H1 (cell line): ENCODE results near the gene SEMA6A. TPM values are rescaled to one million over a fixed set of nuclear protein-coding genes. Genes with fewer than 3 reads are reported as not detected.

ENCODE experiments used
- BCL11A ChIP-seq, 2 experiments: IDR thresholded peaks; one replicate each; pipeline ENCODE4 v1.6.1; 2011; ENCODE audit warnings: low read depth in 2 of 2, low read length in 2 of 2, mild to moderate bottlenecking in 2 of 2
- MAFK ChIP-seq: IDR thresholded peaks from 2 replicates; pipeline ENCODE4 v1.6.1; 2012; ENCODE audit warnings: low read depth, mild to moderate bottlenecking, improper control_type of control experiment, low read length
- NANOG ChIP-seq: IDR thresholded peaks from 2 replicates; pipeline ENCODE4 v1.6.1; 2011; ENCODE audit warnings: low read length, low read depth, mild to moderate bottlenecking, inconsistent platforms; ENCODE audit not compliant: insufficient read depth, poor library complexity, severe bottlenecking
- SP2 ChIP-seq: IDR thresholded peaks from 2 replicates; pipeline ENCODE4 v1.6.1; 2012; ENCODE audit warnings: mild to moderate bottlenecking, low read length, inconsistent platforms
- USF2 ChIP-seq: IDR thresholded peaks from 2 replicates; pipeline ENCODE4 v1.6.1; 2011; ENCODE audit warnings: low read length, improper control_type of control experiment
- polyA plus RNA-seq, 7 experiments: library from polyadenylated mRNA; depleted of rRNA in 3 of 7; stranded (reverse) in 5 of 7; unstranded in 2 of 7; fragments of >200 nt in 5 of 7; fragments of 200-250 nt in 2 of 7; gene quantifications; 1 replicate in 5 of 7; 2 replicates in 1 of 7; 4 replicates in 1 of 7; pipeline versions ENCODE4 v1.2.1 to v1.2.3, GENCODE V29; 2011 to 2013; ENCODE audit warnings: missing spikeins in 2 of 7, mixed read lengths in 2 of 7
- total RNA-seq: library from RNA; stranded (reverse); fragmentation: NEBNext Ultra II Directional; extraction: Animal tissue kit (Norgen Biotek cat#: 25700); gene quantifications from 2 replicates; pipeline ENCODE4 v1.2.1, GENCODE V29; 2021

The SEMA6A gene
- total and polyA plus RNA-seq, 2 of the 8 experiments (the other 6 are each of a cell fraction or from before 2014, with no cell fraction given), result 78.3 to 277 TPM

- no peak for TF ChIP-seq MAFK
- TF ChIP-seq USF2, result no peak
- TF ChIP-seq SP2, result no peak
- TF ChIP-seq BCL11A (IDR thresholded peaks at IDR 0.05; ENCODE audit: low read depth in 2 of 2, low read length in 2 of 2), result no peak
- TF ChIP-seq NANOG, result no peak
These were observed 100.9 kb downstream of the SEMA6A start (continued) for GRCh38 chr5:116473706-116474105.
